ENCODE results near the gene MYB.
A peak's percentile ranks its signal among the peaks of the same experiment; 100 is the strongest.
"Not testable (repeated sequence)": the region's sequence is repeated elsewhere in the genome, so short reads cannot be mapped to it uniquely, and the experiment has no call there.

The MYB gene

GRCh38 chr6:135180542-135181332 is at the start of gene MYB:
TSS of gene MYB (plus strand) at chr6:135181308. CDS start at chr6:135181514, 206 bp downstream.
- peak; percentile 59 for DNase-seq

- no peak for DNase-seq
Observed at GRCh38 chr6:135132776-135133175, 48.3 kb upstream of the MYB start.

- no peak for DNase-seq
Observed at GRCh38 chr6:135135835-135136234, 45.3 kb upstream of the MYB start.

- no peak for DNase-seq
Observed at GRCh38 chr6:135137826-135138225, 43.3 kb upstream of the MYB start.

- no peak for DNase-seq
Observed at GRCh38 chr6:135141182-135141581, 39.9 kb upstream of the MYB start.

GRCh38 chr6:135141728-135142127 is 39.4 kb upstream of the MYB start:
- no peak for DNase-seq

- not testable (repeated sequence) for DNase-seq
Observed at GRCh38 chr6:135142232-135142631, 38.9 kb upstream of the MYB start.

- no peak for DNase-seq
Observed at GRCh38 chr6:135144673-135145062, 36.4 kb upstream of the MYB start.

GRCh38 chr6:135145063-135145800 is 35.9 kb upstream of the MYB start:
- DNase-seq, result no peak

- DNase-seq, result no peak
Observed at GRCh38 chr6:135146162-135146934, 34.8 kb upstream of the MYB start.

GRCh38 chr6:135147637-135148592 is 33.2 kb upstream of the MYB start:
- no peak for DNase-seq

- DNase-seq, result no peak
Observed at GRCh38 chr6:135148889-135149288, 32.2 kb upstream of the MYB start.

- no peak for DNase-seq
Observed at GRCh38 chr6:135149376-135149775, 31.7 kb upstream of the MYB start.

- DNase-seq, result not testable (repeated sequence)
Observed at GRCh38 chr6:135150481-135150880, 30.6 kb upstream of the MYB start.

- DNase-seq, result not testable (repeated sequence)
Observed at GRCh38 chr6:135154125-135154524, 27.0 kb upstream of the MYB start.

- DNase-seq, result no peak
Observed at GRCh38 chr6:135158397-135158796, 22.7 kb upstream of the MYB start.

GRCh38 chr6:135159531-135159930 is 21.6 kb upstream of the MYB start:
- no peak for DNase-seq

- DNase-seq, result no peak
Observed at GRCh38 chr6:135161411-135162395, 19.4 kb upstream of the MYB start.

GRCh38 chr6:135162678-135163439 is 18.2 kb upstream of the MYB start:
- DNase-seq, result no peak

- no peak for DNase-seq
Observed at GRCh38 chr6:135163440-135163738, 17.7 kb upstream of the MYB start.
